ENCODE data around the gene BAK1.

Gene BAK1

DNA sequence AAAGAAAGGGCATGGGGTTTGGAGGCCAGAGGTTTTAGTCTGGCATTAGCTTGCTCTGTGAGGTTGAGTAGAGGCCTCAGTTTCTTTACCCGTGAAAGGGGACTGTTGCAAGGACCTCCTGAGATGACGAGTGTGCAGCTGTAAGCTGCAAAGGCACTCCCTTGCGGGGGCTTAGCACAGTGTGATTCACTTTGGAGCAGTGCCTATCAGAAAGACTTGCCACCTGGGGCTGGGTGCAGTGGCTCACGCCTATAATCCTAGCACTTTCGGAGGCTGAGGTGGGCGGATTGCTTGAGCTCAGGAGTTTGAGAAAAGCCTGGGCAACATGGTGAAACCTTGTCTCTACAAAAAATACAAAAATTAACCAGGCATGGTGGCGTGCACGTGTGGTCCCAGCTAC is 7.5 kb upstream of the BAK1 start:
- no peak overlapping the region for H3K4me3 ChIP-seq (ENCODE audit: low read depth, low read length)

DNA sequence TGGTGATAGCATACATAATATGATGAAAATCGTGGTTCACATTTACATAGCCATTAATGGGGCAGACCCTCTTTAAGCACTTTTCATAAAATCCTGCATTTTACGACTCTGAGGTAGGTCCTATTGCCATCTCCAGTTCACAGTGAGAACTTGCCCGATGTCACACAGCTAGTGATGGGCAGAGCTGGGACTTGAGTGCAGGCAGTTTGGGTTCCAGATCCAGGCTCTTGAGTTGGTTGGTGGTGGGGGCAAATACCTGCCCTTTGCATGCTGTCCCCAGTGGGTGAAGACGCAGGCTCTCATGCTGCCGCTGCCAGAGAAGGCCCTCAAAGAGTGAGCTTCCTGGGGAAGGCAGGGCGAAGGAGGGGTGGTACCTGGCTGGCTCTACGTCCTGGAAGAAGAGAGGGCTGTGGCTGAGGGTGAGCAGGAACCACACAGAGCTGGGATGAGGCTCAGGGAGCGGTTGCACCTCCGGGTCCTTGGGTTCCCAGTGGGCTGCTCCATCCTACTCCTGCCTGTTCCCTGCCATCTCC is 6.1 kb upstream of the BAK1 start:
- no peak overlapping the region for H3K4me3 ChIP-seq (ENCODE audit: low read depth, low read length)

DNA sequence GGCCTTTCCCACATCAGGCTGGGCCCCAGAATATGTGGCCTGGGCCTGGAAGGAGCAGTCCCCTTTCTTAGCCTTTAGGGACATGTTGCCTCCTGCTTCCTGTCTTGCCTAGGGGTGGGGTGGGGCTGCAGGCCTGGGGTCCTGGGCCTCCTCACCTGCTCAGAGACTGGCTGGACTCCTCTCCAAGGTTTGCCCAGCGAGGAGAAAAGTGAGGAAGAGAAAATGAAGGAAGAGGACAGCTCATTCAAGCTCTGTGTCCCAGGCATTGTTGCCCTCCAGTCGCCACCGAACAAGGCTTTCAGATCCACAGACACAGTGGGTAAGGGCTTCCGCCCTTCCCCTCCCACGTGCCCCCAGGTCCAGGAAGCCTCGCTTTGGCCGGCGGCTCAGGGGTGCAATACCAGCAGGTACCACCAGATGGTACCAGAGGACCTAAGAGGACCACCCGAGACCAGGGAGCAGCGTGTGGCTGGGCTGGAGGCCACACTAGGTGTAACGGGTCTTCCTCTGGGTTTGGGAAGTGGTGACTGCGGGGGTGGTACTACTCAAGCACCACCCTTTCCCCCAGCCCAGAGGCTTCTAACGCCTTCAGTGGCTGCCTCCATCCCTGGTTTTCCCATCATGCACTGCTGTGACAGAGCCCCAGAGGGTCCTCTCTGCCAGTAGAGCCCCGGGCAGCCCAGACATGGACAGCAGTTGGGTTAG is 5.5 kb upstream of the BAK1 start:
- H3K4me3 ChIP-seq (ENCODE audit: low read depth, low read length): no peak overlapping the region

- no peak overlapping the region for H3K4me3 ChIP-seq (ENCODE audit: low read depth, low read length)
Observed at GRCh38 chr6:33584700-33585402, 4.8 kb upstream of the BAK1 start.

DNA sequence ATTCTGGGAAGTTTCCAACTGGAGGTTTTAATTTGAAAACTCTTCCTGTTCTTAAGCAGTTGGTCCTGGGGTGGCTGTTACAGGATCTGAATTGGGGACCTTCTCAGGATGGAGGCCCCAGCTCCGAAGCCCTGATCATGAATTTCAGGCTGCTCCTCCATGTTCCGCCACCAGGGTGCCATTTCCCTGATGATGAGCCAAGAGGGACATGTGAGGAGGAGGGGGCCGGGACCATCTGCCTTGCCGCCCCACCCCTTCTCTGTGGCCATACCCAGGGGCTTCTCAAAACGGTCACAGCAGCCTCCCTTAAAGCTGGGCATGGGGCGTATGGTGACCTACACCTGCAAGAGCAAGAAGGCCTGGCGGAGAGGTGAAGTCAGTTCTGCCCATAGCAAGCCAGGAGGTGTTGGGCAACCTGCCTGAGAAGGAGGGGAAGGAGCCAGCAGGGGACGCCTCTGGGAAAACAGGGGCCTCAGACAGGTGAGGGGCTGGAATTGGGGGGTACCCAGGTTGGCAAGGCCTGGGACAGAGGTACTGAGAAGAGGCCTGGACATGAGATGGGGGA is 3.6 kb upstream of the BAK1 start:
- no peak overlapping the region for H3K4me3 ChIP-seq (ENCODE audit: low read depth, low read length)

DNA sequence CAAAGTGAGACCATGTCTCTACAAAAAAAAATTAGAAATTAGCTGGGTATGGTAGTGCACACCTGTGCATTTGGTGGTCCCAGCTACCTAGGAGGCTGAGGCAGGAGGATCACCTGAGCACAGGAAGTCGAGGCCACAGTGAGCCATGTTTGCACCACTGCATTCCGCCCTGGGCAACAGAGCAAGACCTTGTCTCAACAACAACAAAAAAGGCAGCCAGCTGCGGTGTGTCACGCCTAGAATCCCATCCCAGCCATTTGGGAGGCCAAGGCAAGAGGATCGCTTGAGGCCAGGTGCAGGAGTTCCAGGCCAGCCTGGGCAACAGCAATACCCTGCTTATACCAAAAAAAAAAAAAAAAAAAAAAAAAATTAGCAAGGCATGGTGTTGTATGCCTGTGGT is 1.1 kb upstream of the BAK1 start:
- no peak overlapping the region for H3K4me3 ChIP-seq (ENCODE audit: low read depth, low read length)

DNA sequence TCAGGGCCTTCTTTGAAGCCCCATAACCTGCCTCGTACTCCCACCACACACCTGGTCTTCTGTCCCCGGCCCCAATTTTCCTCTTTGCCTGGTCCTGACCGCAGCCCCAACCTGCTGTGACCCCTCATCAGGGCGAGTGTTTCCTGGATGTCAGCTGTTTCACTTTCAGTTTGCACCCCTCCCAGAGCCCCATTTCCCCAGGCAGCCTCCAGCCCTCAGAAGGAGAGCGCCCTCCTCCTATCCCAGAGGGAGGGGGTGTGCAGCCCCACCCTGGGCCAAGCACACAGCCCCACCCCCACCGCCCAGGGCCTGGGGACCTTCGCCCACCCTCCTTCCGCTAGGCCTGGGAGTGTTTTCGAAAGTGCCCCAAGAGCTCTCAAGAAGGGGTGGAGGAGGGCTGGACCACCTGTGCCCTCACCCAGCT is 1.5 kb downstream of the BAK1 start:
- no peak overlapping the region for H3K4me3 ChIP-seq (ENCODE audit: low read depth, low read length)

GRCh38 chr6:33578164-33578563 is 1.9 kb downstream of the BAK1 start:
- H3K4me3 ChIP-seq (ENCODE audit: low read depth, low read length): no peak overlapping the region

DNA sequence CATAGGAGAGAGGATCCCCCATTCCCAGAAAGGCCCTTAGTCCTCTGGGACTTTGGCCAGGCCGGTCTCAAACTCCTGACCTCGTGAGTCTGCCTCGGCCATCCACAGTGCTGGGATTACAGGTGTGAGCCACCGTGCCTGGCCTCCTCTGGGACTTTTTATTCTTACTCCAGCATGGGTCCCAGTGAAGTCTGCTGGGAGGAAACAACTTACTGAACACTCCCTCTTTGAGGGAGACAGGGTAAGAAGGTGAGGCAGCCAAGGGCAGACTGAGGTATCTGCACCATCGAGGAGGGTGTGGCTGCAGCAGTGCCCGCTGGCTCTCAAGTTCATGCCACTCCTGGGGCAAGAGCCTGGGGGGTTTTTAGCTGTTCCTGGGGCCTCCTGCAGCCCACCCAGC is 2.4 kb downstream of the BAK1 start:
- H3K4me3 ChIP-seq (ENCODE audit: low read depth, low read length): no peak overlapping the region

DNA sequence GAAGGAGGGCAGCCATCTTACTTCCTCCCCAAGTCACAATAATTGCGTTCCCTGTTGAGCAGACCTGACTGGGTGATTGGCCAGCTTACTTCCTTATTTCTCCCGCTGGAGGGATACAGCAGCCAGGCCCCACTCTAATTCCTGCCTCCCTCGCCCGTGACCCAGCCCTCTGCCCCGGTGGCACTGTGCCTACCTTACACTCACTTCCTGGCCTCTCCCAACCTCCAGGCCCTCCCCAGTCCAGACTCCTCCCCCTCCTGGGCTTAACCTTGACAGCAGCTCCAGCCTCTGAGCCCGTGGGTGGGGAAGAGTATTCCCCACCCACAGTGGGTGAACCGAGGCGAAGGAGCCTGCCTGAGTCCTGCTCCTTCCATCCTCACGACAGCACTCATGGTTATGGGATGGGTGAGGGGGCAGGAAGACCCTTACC is 3.0 kb downstream of the BAK1 start:
- H3K4me3 ChIP-seq (ENCODE audit: low read depth, low read length): no peak overlapping the region

DNA sequence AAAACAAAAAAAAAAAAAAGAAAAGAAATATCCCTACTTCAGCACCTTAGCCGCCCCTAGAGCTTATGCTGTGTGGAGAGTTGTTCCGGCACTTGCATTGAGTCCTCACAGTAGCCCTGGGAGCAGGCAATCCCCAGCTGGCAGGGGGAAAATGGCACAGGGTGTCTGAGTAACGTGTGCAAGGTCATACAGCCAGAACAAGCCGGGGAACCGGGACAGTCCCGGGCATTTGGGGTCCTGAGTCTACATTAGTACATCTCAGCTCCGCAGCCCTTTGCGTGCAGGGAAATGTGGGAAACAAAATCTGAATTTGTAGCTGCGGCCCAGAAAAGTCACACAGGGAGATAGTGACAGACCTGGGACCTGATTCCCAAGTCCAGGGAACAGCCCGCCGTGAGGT is 3.4 kb downstream of the BAK1 start:
- no peak overlapping the region for H3K4me3 ChIP-seq (ENCODE audit: low read depth, low read length)

DNA sequence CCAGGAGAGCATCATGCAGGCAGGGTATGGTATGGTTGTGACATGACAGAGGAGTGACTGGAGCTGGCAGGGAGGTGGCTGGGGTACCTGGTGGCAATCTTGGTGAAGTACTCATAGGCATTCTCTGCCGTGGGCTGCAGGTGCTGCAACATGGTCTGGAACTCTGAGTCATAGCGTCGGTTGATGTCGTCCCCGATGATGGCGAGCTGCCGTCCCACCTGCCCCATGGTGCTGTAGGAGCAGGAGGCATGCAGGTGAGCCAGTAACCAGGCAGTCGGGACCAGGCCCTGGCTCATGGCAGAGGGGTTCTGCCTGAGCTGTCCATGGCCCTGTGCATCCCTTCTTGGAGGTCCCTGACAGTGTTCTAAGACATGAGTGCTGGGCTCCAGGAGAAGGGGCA is 4.9 kb downstream of the BAK1 start:
- H3K4me3 ChIP-seq (ENCODE audit: low read depth, low read length): no peak overlapping the region

DNA sequence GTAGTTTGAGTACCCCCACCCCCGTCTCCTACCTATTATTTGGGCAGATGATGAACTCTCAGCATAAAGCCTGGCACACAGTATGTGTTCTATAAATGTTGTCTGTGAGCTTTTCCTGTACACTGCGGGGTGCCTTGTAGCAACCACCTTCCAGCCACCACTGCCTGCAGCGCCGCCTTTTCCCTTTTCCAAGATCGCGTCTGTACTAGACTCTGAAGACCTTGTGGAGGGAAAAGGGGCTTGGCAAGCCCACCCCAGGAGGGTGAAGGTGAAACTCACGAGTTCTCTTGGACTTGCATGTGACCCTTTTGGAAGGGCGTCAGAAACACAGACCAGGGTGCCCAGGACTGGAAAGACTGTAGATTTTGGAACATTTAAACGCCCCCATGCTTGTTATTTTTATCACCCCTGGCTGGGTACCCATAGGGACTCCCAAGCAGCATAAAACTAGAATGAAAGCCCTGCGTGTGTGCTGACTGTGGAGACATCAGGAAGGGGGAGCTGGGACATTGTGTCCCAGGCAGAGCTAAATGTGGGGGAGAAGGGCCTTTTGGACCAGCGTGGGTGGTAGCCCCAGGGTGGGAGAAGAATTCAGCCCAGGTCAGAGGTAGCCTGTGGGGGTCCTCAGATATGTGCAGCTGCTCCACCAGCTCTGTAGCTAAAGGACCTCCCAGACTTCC is 8.3 kb downstream of the BAK1 start:
- peak overlapping the region; percentile 49 for H3K4me3 ChIP-seq (ENCODE audit: low read depth, low read length)

- peak overlapping the region; percentile 49 for H3K4me3 ChIP-seq (ENCODE audit: low read depth, low read length)
Observed at GRCh38 chr6:33570806-33571636, 9.1 kb downstream of the BAK1 start.

GRCh38 chr6:33568826-33569570 is 11.1 kb downstream of the BAK1 start:
- H3K4me3 ChIP-seq (ENCODE audit: low read depth, low read length): no peak overlapping the region

GRCh38 chr6:33567836-33568235 is 12.2 kb downstream of the BAK1 start:
- H3K4me3 ChIP-seq (ENCODE audit: low read depth, low read length): no peak overlapping the region

DNA sequence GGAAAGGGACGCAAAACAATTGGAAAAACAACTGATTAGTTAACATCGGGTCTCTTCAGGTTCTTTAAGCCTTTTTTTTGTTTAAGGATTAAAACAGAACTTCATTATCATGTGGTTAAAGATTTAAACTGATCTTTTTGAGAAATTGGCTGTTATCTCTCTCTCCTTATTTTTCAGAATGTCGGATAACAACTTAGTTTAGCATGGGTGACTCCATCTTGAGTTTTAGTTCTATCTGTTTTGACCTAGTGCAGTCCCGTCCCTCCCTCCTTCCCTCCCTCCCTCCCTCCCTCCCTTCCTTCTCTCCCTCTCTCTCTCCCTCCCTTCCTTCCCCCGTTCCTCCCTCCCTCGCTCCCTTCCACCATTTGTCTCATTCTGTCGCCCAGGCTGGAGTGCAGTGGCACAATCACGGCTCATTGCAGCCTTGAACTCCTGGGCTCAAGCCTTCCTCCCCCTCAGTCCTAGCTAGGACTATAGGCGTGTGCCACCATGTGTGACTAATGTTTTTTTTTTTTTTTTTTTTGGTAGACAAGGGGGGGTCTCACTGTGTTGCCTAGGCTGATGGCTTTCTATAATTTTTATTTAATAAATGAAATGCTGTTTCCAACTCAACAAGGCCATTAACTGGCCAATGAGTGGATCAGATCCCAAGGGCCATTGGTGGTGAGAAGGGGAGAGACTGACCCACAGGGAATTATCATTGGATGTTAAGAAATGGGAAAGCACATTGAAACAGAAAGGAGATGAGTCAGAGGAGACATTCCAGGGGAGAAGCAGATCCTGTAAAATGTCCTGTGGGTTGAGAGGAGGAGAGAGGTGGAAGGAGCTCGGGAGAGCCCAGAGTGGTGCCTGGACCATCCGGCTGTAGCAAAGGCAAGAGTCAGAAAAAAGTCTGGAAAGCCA is 13.6 kb downstream of the BAK1 start:
- no peak overlapping the region for H3K4me3 ChIP-seq (ENCODE audit: low read depth, low read length)

- no peak overlapping the region for H3K4me3 ChIP-seq (ENCODE audit: low read depth, low read length)
Observed at GRCh38 chr6:33558801-33559200, 21.3 kb downstream of the BAK1 start.

DNA sequence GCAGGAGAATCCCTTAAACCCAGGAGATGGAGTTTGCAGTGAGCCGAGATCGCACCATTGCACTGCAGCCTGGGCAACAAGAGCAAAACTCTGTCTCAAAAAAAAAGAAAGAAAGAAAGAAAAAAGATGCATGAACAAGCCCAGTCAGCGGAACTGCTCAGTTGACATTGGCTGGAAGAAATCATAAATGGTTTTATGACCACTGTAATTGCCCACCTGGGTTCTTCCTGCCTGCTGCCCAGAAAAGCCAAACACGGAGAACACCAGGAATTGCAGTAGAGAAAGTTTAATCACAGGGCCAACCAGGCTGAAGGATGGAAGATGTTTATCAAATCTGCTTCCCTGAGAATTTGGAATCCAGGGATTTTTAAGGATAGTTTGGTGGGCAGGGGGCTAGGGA is 22.7 kb downstream of the BAK1 start:
- H3K4me3 ChIP-seq (ENCODE audit: low read depth, low read length): no peak overlapping the region
